ENCODE measurements around the gene MORC1.
"Not testable (repeated sequence)": the region's sequence is repeated elsewhere in the genome, so short reads cannot be mapped to it uniquely, and the experiment has no call there.

Gene MORC1, protein sequence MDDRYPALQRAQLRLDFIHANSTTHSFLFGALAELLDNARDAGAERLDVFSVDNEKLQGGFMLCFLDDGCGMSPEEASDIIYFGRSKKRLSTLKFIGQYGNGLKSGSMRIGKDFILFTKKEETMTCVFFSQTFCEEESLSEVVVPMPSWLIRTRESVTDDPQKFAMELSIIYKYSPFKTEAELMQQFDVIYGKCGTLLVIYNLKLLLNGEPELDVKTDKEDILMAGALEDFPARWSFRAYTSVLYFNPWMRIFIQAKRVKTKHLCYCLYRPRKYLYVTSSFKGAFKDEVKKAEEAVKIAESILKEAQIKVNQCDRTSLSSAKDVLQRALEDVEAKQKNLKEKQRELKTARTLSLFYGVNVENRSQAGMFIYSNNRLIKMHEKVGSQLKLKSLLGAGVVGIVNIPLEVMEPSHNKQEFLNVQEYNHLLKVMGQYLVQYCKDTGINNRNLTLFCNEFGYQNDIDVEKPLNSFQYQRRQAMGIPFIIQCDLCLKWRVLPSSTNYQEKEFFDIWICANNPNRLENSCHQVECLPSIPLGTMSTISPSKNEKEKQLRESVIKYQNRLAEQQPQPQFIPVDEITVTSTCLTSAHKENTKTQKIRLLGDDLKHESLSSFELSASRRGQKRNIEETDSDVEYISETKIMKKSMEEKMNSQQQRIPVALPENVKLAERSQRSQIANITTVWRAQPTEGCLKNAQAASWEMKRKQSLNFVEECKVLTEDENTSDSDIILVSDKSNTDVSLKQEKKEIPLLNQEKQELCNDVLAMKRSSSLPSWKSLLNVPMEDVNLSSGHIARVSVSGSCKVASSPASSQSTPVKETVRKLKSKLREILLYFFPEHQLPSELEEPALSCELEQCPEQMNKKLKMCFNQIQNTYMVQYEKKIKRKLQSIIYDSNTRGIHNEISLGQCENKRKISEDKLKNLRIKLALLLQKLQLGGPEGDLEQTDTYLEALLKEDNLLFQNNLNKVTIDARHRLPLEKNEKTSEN

DNA sequence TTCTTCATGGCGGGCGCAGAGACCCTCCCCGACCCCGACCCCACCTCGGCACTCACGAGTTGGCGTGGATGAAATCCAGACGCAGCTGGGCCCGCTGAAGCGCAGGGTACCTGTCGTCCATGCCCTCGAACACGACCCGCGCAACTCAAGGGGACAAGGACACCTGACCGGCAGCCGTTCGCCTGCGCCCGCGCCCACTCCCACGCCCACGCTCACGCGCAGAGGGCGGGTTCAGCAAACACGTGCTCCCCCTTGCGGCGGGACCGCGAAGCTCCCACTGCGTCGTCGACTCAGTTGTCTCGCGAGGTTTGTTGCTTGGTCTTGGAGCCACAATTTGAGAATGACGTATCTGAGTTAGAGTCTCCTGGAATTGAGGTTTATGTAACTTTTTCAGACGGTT lies at the start of gene MORC1:
Gene MORC1 (minus strand): TSS at position 196 of the 400 bp plus-strand sequence. CDS start 75 bp downstream, at position 121.
- no peak for DNase-seq (ENCODE audit: low read depth)

DNA sequence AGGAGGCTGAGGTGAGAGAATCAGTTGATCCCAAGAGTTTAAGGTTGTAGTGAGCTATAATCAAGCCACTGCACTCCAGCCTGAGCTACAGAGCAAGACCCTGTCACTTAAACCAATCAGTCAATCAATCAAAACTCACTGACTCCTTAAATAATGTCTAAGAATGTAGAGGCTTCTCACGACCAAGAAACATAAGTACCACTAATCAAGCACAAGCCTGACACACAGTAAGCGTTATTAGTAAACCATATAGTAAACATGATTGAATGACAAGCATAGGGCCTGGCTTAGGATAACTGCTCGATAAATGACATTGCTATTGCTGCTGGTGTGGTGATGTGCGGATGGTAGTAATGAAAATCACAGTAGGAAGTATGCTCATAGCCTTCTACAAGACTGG lies 48.0 kb upstream of the MORC1 start:
- DNase-seq (ENCODE audit: low read depth) = no peak

DNA sequence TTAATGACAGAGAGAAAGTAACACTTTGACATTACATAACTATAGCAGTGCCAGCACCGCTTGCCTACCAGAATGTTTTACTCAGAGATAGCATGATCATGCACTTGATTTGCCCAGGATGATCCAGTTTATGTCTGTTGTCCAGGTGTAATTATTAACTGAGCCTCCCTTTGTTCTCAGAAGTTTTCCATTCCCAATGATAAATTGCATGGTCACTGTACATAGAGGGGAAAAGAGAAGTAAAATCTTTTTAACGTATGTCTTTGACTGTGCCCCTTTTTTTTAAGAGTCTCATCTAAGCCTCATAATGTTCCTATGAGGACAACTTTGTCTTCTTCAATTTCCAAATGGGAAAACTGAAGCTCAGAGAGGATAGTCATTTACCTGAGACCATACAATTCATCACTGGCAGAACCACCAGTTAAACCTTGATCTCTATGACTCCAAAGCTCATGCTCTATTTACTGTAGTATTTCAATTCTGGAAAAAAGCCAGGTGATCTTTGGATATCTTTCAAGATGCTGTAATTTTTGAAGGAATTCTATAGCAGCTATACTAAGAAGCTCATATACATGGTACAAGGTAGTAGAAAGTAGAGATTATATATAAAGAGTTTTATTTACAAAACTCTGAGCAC lies 43.7 kb upstream of the MORC1 start:
- DNase-seq (ENCODE audit: low read depth) = no peak

DNA sequence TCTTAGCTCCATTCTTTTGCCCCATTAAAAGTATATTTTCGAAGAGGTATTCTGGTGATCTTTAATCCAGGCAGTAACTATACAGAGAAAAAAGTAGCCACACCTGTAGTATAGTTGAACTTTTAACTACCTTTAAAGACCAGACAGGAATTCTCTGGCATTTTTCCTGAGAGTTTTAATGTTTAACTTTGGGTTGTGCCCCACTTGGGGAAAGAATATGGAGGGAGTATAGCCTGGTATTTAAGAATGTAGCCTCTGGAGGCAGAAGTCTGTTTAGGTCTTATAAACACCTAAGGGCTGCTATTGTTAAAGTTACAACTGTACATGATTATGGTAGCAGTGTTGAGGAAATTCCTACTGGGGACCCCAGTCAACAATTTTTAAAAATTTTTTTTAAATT lies 37.9 kb upstream of the MORC1 start:
- DNase-seq (ENCODE audit: low read depth) = no peak

DNA sequence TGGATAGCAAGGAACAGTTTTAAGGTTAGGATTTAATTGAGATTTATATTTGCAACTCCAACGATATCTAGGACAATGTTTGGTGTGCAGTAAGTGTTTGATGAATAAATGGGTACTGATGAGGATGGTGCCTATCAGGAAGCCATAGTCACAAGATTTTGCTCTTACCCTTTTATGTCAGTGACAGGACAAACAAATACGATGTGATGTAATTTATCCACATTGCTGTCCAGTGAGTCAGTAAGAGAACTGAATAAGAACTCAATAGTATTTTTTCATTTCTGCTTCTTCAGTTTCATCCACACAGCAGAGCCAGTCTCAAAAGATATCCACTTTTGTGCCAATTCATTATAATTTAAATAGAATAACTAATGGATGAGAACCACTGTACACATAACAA lies 37.0 kb upstream of the MORC1 start:
- DNase-seq (ENCODE audit: low read depth) = peak; percentile 31

DNA sequence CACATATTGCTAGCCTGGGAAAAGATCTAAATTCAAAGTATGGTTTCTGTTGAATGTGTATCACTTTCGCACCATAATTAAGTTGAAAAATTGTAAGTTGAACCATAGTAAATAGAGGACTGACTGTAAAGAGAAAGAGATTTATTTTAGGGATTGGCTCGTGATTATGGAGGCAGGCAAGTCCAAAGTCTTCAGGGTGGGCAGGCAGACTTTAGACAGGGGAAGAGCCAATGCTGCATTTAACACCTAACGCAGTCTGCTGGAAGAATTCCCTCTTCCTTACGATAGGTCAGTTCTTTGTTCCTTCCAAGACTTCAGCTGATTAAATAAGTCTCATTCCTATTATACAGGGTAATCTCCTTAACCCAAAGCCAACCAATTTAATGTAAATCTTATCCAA lies 34.4 kb upstream of the MORC1 start:
- DNase-seq (ENCODE audit: low read depth) = no peak

DNA sequence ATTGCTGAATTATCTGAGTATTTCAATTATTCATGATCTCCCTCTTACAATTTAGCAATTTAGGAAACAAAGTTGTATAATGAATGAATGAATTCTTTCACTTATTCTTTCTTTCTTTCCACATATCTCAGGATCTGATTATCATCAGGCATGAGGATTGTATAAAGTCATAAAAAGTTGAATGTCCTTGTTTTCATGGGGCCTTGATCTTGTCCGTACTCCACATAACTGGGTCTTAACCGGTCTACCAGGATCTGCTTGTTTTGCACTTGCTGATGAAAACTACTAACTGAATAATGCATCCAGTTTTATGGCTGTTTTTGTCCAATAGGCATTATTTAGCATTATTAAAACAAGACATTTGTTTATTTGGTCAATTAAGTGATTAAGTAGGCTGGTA lies 31.1 kb upstream of the MORC1 start:
- no peak for DNase-seq (ENCODE audit: low read depth)

DNA sequence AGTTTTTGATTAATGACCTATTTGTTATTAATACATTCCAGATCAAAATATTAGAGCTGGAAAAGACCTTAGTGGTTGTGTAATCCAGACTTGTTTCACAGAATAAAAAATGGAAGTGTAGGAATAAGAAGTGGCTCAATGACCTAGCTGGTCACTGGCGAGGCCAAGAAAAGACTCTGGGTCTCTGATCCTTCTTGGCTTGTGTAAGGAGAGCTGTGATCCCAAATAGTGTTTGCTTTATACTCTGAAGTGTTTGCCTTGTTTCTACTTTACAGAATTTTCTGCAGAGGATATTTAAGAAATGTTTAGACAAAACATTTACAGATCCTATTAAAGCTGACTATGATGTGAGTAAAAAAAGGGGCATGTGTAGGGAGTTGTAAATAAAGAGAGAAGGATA lies 25.7 kb upstream of the MORC1 start:
- DNase-seq (ENCODE audit: low read depth) = no peak

DNA sequence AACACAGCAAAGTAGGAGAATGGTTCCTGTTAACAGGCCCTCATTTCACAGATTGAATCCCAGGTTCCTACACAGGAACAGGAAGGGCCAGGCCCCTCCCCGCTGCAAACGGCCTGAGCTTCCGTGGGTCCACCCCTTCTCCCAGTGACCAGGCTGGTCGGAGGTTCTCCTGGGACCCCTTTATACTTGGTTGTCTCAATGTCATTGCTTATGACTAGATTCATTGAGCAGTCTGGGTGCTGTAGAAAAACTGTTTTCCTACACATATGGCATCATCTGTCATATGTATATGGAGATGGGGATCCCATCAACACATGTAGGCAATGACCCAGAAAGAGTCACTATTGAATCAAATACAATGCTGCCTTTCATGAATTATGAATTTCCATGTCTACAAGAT lies 22.4 kb upstream of the MORC1 start:
- no peak for DNase-seq (ENCODE audit: low read depth)

DNA sequence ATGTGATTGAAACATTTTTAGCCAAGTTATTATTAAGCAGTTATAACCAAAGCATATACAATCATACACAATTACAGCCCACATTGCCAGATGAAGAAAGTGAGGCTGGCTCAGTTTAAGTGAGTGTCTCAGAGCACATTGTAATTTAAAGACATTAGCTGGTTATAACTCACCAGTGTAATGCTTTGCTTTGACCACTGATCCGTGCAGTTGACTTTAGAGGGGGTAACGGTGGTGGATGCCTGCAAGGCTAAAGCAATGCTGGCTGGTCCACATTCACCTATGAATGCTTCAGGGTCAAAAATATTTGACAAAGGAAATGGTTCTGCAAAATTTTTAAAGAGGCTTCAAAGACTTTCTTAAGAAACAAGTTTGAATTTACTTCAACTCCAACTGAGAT lies 19.8 kb upstream of the MORC1 start:
- DNase-seq (ENCODE audit: low read depth) = no peak

DNA sequence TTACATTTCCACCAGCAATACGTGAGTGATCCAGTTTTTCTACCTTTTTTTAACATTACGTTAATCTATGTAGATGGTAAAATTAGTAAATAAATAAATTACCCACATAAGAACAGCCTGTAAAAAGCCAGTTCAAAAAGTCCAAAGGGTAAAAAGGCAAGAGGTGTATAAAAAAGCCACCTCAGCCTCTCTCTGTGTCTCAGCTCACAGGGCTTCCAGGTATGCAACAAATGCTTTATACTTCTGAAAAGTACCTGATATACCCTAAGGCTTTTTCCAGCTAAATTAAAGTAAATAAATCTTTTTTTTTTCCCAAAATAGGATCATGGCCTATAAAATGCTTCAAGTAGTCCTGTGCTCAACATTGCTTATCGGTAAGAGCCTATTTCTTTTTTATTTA lies 18.6 kb upstream of the MORC1 start, which contains the start of gene C3orf85:
Gene C3orf85 (plus strand): TSS at position 197 of the 400 bp plus-strand sequence. CDS start 129 bp downstream, at position 326.
- DNase-seq (ENCODE audit: low read depth) = no peak

DNA sequence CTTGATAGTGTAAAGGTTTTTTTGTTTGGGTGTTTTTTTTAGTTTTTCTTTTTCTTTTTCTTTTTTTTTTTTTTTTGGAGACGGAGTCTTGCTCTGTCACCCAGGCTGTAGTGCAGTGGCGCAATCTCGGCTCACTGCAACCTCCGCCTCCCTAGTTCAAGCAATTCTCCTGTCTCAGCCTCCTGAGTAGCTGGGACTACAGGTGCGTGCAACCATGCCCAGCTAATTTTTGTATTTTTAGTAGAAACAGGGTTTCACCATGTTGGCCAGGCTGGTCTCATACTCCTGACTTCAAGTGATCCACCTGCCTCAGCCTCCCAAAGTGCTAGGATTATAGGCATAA lies 15.5 kb upstream of the MORC1 start:
- DNase-seq (ENCODE audit: low read depth) = not testable (repeated sequence)

DNA sequence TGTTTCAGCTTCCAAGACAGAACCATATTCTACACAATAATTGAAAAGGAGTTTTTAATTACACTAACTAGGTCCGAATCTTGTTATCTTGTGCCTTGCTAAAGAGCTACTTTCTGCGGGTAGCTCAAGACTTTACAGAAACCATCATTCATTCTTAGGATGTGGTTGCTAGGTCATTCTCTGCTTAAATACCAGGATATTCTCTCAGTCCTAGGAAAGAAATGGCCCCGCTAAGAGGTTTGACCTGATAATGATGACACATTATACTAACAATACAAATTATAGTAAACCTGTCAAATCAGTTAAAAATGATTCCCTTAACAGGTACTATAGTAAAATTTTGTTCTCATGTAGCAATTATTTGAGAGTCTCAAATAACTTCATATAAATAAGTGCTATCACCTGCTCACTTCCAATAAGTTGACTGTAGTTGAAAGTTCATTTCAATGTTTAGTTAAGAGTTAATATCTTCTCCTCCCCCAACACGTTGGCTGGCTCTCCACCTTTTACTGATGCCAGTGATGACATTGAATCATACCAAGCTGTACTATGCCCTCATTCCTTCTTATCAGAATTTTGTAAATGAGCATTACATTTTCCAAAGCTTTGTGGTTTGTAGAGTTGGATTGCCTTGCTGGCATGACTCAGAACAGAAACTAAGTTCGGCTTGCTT lies 15.0 kb upstream of the MORC1 start:
- no peak for DNase-seq (ENCODE audit: low read depth)

DNA sequence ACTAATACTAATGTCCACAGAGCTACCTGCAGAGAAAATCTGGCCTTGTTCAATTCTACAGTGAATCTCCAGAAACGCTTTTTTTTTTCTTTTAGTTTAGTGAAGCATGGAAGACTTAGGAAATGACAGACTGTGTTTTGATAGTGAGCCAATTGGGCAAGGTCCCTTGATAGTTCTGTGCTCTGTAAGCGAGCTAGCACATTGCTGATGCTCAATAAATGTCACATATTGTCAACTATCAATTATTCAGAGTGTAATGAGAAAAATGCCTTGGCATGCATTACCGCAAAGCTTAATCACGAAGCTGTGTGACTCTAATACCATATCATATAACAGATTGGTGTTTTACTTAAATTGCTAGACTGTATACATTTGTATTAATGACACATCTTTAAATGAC lies 13.3 kb upstream of the MORC1 start:
- DNase-seq (ENCODE audit: low read depth) = no peak

DNA sequence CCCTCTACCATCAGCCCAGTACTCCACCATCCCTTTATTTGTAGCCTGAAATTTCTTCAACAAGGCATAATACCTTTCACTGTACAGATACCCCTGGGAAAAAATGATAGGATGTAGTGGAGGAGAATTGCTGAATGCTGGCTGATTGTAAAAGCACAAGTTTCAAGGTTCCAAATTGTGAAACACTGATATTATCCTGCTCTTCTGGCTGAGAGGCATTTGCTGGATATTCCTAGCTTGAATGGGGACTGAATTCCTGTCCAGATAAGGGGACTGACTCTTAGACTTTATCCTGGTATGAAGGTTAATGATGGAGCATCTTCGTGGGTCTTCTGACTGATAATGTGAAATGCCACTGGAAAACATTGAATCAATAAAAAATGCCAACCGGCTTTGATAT lies 9.6 kb upstream of the MORC1 start:
- DNase-seq (ENCODE audit: low read depth) = no peak

DNA sequence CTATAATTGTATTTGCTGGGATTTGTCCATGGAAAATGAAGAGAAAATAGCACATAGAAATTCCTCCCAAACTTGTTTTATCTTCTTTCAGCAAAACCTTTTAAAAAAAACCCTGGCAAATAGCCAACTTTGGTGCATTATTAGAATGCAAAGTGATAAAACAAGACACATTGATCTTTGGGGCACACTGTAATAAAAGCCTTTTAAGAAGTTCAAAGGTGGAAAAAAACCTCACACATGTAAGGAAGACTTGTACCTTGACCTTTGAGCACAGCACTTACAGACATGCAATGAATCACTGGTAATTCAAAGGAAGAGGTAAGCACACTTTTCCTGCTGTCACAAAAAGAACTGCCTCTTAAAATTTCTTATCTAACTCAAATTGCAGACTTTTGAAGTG lies 8.0 kb upstream of the MORC1 start:
- no peak for DNase-seq (ENCODE audit: low read depth)

DNA sequence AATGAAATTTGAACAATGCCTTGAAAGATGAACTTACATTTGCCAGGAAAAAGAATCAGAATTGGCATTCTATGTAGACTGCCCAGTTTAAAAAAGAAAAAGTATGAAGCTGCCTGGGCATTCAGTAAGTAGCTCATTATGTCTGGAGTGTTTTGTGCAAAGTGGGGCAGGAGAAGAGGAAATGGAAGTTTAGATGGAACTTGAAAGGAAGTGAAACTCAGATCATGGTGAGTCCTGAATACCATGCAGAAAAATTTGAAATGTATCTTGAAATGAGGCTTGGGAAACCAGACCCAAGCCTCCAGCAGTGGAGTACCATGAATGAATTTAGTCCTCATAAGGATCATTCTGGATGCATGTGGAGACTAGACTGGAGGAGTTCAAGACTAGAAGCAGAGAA lies 4.8 kb upstream of the MORC1 start:
- no peak for DNase-seq (ENCODE audit: low read depth)

DNA sequence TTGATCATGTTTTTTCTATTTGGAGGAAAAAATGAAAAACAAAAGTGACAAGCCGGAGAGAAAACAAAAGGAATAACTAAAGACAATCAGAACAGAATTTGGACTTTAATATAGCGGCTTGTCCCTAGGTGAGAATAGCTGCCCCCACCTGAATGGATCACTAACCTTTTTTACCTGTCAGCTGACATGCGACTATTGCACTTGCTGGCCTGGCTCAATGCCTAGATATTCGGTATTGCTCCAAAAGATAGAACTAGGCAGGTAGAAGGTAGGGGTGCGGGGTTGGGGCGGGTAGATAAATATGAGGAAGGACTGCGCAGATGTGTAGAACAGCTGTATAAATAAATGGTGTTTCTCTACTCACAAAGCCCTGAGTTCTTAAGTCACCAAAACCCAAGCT lies 650 bp upstream of the MORC1 start:
- DNase-seq (ENCODE audit: low read depth) = no peak

DNA sequence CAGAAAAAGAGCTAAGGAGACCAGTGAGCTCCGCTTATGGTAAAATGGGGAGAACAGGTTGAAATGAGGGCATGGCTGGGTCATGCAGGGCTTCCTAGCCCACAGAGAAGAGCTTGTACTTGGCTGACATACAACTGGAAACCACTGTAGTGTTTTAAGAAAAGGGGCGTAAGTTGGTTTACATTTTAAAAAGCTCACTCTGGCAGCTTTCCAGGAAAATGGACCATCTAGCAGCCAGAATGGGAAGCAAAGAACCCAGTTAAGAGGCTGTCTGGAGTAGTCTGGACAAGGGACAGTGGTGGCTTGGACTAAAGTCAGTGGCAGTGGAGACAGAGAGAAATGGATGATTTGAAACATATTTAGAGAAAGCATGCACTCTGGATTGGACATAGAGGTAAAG lies 1.9 kb downstream of the MORC1 start:
- DNase-seq (ENCODE audit: low read depth) = no peak

DNA sequence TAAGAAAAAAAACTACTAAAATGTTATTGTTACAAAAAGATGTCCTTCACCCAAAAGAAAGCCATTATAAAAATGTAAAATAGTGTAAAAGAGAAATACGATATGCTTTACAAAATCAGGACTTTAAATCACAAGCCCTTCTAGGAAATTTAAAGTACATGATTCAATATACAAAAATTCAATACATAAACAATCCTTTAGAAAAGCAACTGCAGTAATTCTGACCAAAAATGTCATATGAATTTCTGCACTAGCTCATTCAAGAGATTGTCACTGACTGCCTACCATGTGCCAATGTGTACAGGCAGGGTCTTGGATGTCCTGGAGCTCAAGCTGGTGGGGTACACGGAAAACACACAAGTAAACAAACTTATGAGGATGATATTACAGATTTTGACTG lies 2.5 kb downstream of the MORC1 start:
- DNase-seq (ENCODE audit: low read depth) = no peak

DNA sequence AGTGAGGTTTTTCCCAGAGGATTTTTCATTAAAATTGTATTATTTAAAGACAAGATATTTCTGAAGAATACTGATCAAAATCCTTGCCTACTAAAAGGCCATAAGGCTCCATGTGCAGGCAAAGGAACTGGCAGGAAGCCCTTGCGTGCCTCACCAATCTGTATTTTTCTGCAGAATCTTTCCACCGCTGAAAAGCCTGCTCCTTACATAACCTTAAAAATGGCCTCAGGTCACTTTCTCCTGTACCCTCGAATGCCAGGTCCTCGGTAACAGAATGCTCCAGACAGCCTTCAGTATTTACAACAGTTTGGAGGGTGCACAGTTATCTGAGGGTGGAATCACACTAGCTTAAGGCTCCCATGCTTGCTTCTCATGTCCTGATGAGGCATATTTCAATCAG lies 3.2 kb downstream of the MORC1 start:
- no peak for DNase-seq (ENCODE audit: low read depth)

Measured in HS-5 (cell line).